Natural killer cell (primary cell): ENCODE data around the gene ENDOV. TPM values are rescaled to one million over a fixed set of nuclear protein-coding genes. Genes with fewer than 3 reads are reported as not detected.

Source experiments
- ATAC-seq, 3 donors: fragments of 150-1000 bp in 2 of 3; fragments of 200-7000 bp in 1 of 3; cut with Tn5 transposase; 1 replicate in 1 of 3; 2 replicates in 2 of 3; pipeline ENCODE4 v1.10.0; 2021; ENCODE audit warnings: mild to moderate bottlenecking in 2 of 3, moderate library complexity in 2 of 3
- DNase-seq, 2 donors: peaks; one replicate each; pipeline versions ENCODE4 v3.0.0 to v3.0.0-alpha.2; 2013 to 2021; ENCODE audit warnings: mixed read lengths in 1 of 2
- H3K27ac ChIP-seq: one replicate; pipeline ENCODE4 v1.5.1; 2013; ENCODE audit warnings: mild to moderate bottlenecking, low read length
- H3K27me3 ChIP-seq: one replicate; pipeline ENCODE4 v1.6.1; 2013; ENCODE audit warnings: low read length; ENCODE audit not compliant: control insufficient read depth, insufficient read depth
- H3K36me3 ChIP-seq: one replicate; pipeline ENCODE4 v1.6.1; 2013; ENCODE audit warnings: low read length; ENCODE audit not compliant: control insufficient read depth, insufficient read depth
- H3K4me1 ChIP-seq: one replicate; pipeline ENCODE4 v1.6.1; 2013; ENCODE audit warnings: low read length; ENCODE audit not compliant: control insufficient read depth, insufficient read depth
- H3K4me3 ChIP-seq: one replicate; pipeline ENCODE4 v1.5.1; 2013; ENCODE audit warnings: low read length
- H3K9me3 ChIP-seq: one replicate; pipeline ENCODE4 v1.6.1; 2013; ENCODE audit warnings: low read length; ENCODE audit not compliant: control insufficient read depth, insufficient read depth
- H3K27ac Mint-ChIP-seq, 2 donors: one replicate each; pipeline ENCODE4 v1.8.0; 2022; ENCODE audit warnings: mild to moderate bottlenecking in 2 of 2, mixed read lengths in 2 of 2, moderate library complexity in 1 of 2
- H3K27me3 Mint-ChIP-seq, 2 donors: one replicate each; pipeline ENCODE4 v1.8.0; 2022; ENCODE audit warnings: low read depth in 2 of 2, mixed read lengths in 2 of 2
- H3K36me3 Mint-ChIP-seq: one replicate; pipeline ENCODE4 v1.8.0; 2022; ENCODE audit warnings: mixed read lengths
- H3K4me1 Mint-ChIP-seq, 2 donors: one replicate each; pipeline ENCODE4 v1.8.0; 2022; ENCODE audit warnings: mixed read lengths in 2 of 2
- H3K4me3 Mint-ChIP-seq: one replicate; pipeline ENCODE4 v1.8.0; 2022; ENCODE audit warnings: mild to moderate bottlenecking, moderate library complexity, mixed read lengths
- H3K9me3 Mint-ChIP-seq, 2 donors: one replicate each; pipeline ENCODE4 v1.8.0; 2022; ENCODE audit warnings: mixed read lengths in 2 of 2
- WGBS: methylation state at CpG from one replicate; pipeline ENCODE4 v1.1.7; 2013; ENCODE audit warnings: missing lambda C conversion rate; ENCODE audit not compliant: insufficient coverage; 5-methylcytosine and 5-hydroxymethylcytosine counted together
- intact Hi-C: fragments of 100-400 bp; cut with micrococcal nuclease; formaldehyde crosslinking; loops from one replicate; pipeline ENCODE4 v1.14.2; 2022
- total RNA-seq, 4 donors: library from RNA; stranded (reverse); fragments of 120-200 nt in 1 of 4; gene quantifications; one replicate each; pipeline versions ENCODE4 v1.2.3 to v1.2.4, GENCODE V29; 2013 to 2022
- TF ChIP-seq, protein P1 (sequence below): fragments of 200-600 bp; IDR thresholded peaks from one replicate; pipeline ENCODE4 v1.8.0; 2022; ENCODE audit warnings: antibody characterized with exemption

The ENDOV gene
- total RNA-seq, 3 donors from 2014 or later (not counting 1 experiment from before 2014, with no cell fraction given), result 17.7 to 24.9 (median 18.8) TPM

- H3K27me3 ChIP-seq, result no peaks in the 10 kb centered on the region
- ATAC-seq (no peak), DNase-seq (no peak)
- H3K4me3 Mint-ChIP-seq, result no peak overlapping the region
- peaks cover 8% of the 10 kb centered on the region for H3K4me1 ChIP-seq
- intact Hi-C loops, result no loop called here
- no peak overlapping the region for H3K27ac Mint-ChIP-seq
- no peaks in the 10 kb centered on the region for H3K9me3 Mint-ChIP-seq
- H3K4me1 Mint-ChIP-seq, result peaks cover 0 to 8% of the 10 kb centered on the region in 2 donors
- H3K36me3 ChIP-seq, result no peaks in the 10 kb centered on the region
- H3K27me3 Mint-ChIP-seq, result no peaks in the 10 kb centered on the region
- TF ChIP-seq, protein P1, sequence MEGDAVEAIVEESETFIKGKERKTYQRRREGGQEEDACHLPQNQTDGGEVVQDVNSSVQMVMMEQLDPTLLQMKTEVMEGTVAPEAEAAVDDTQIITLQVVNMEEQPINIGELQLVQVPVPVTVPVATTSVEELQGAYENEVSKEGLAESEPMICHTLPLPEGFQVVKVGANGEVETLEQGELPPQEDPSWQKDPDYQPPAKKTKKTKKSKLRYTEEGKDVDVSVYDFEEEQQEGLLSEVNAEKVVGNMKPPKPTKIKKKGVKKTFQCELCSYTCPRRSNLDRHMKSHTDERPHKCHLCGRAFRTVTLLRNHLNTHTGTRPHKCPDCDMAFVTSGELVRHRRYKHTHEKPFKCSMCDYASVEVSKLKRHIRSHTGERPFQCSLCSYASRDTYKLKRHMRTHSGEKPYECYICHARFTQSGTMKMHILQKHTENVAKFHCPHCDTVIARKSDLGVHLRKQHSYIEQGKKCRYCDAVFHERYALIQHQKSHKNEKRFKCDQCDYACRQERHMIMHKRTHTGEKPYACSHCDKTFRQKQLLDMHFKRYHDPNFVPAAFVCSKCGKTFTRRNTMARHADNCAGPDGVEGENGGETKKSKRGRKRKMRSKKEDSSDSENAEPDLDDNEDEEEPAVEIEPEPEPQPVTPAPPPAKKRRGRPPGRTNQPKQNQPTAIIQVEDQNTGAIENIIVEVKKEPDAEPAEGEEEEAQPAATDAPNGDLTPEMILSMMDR, result no peak
- WGBS, result 95% methylated on average over 29 of the region's 29 CpGs
- no peak overlapping the region for H3K27ac ChIP-seq
- H3K4me3 ChIP-seq, result no peak overlapping the region
- no peaks in the 10 kb centered on the region for H3K36me3 Mint-ChIP-seq
- no peaks in the 10 kb centered on the region for H3K9me3 ChIP-seq
Measured at GRCh38 chr17:80431246-80432195, 16.6 kb downstream of the ENDOV start.

GRCh38 chr17:80432350-80432955 is 17.5 kb downstream of the ENDOV start:
- Mint-ChIP-seq H3K27me3 (no peaks in the 10 kb centered on the region), H3K4me1 (no peaks in the 10 kb centered on the region), H3K4me3 (no peak overlapping the region), H3K27ac (no peak overlapping the region), H3K9me3 (no peaks in the 10 kb centered on the region), H3K36me3 (no peaks in the 10 kb centered on the region)
- TF ChIP-seq, protein P1, result no peak
- Histone ChIP-seq H3K4me1 (no peaks in the 10 kb centered on the region), H3K36me3 (no peaks in the 10 kb centered on the region), H3K4me3 (no peak overlapping the region), H3K27ac (no peak overlapping the region), H3K27me3 (no peaks in the 10 kb centered on the region), H3K9me3 (no peaks in the 10 kb centered on the region)
- ATAC-seq, result no peak
- intact Hi-C loops, result no loop called here
- 82% methylated on average over 15 of the region's 15 CpGs for WGBS
- no peak for DNase-seq

DNA sequence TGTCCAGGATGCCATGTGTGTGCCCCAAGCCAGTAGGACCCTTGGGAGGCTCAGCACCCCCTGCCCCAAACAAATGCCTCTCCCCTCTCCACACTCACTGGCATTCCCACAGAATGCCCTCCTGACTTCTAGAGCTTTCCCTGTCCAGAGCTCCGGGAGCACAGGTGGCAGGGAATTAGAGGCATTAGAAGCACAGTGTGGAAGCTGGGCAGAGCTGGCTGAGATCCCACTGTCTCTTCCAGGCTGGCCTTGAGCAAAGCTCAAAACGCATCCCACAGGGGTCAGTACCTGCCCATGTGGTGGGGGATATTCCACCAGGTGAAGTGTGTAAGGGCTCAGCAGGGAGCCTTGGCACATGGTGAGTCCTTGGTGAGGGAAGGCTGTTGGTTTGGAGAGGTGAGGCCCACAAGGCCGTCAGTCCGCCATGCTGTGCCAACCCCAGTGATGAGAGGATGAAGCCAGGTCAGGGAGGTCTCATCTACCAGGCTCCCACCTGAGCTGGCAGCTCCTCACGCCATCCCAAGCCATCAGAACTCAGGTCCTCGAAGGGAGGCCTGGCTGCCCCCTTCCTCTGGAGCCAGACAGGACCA is 18.1 kb downstream of the ENDOV start:
- WGBS, result 85% methylated on average over 6 of the region's 6 CpGs
- intact Hi-C loops, result no loop called here

More for the DNA sequence above, 18.1 kb downstream of the ENDOV start:
- Histone ChIP-seq H3K4me1 (no peaks in the 10 kb centered on the region), H3K4me3 (no peak overlapping the region), H3K27me3 (no peaks in the 10 kb centered on the region), H3K9me3 (no peaks in the 10 kb centered on the region), H3K27ac (no peak overlapping the region), H3K36me3 (no peaks in the 10 kb centered on the region)
- no peak overlapping the region for H3K4me3 Mint-ChIP-seq
- H3K9me3 Mint-ChIP-seq, result no peaks in the 10 kb centered on the region
- H3K36me3 Mint-ChIP-seq, result no peaks in the 10 kb centered on the region
- H3K27me3 Mint-ChIP-seq, result no peaks in the 10 kb centered on the region
- H3K4me1 Mint-ChIP-seq, result no peaks in the 10 kb centered on the region
- TF ChIP-seq, protein P1, result no peak
- no peak overlapping the region for H3K27ac Mint-ChIP-seq
- DNase-seq (no peak), ATAC-seq (no peak)
